IPS-18a (cell line): Measurements from ENCODE around the gene KIFC1.

Experiments used
- H3K27ac ChIP-seq: one replicate; pipeline ENCODE4 v1.5.1; 2013; ENCODE audit warnings: low read length
- H3K27me3 ChIP-seq: one replicate; pipeline ENCODE4 v1.6.1; 2013; ENCODE audit warnings: mild to moderate bottlenecking, low read length; ENCODE audit not compliant: control insufficient read depth, insufficient read depth
- H3K36me3 ChIP-seq: one replicate; pipeline ENCODE4 v1.6.1; 2013; ENCODE audit warnings: low read depth, low read length; ENCODE audit not compliant: control insufficient read depth
- H3K4me1 ChIP-seq: one replicate; pipeline ENCODE4 v1.6.1; 2013; ENCODE audit warnings: low read depth, low read length; ENCODE audit not compliant: control insufficient read depth
- H3K4me3 ChIP-seq: one replicate; pipeline ENCODE4 v1.5.1; 2013; ENCODE audit warnings: low read length
- H3K9ac ChIP-seq: one replicate; pipeline ENCODE4 v1.6.1; 2013; ENCODE audit warnings: mild to moderate bottlenecking, low read length, moderate library complexity
- H3K9me3 ChIP-seq: one replicate; pipeline ENCODE4 v1.6.1; 2013; ENCODE audit warnings: low read depth, low read length; ENCODE audit not compliant: control insufficient read depth

Gene KIFC1

GRCh38 chr6:33424855-33425667, 33.4 kb downstream of the KIFC1 start:
- H3K9me3 ChIP-seq = no peaks in the 10 kb centered on the region
- H3K4me1 ChIP-seq = peaks cover 34% of the 10 kb centered on the region
- H3K27me3 ChIP-seq = no peaks in the 10 kb centered on the region
- H3K9ac ChIP-seq = peak overlapping the region; percentile 66
- H3K27ac ChIP-seq = peak overlapping the region; percentile 83
- H3K36me3 ChIP-seq = peaks cover 11% of the 10 kb centered on the region
- H3K4me3 ChIP-seq = peak overlapping the region; percentile 82

GRCh38 chr6:33425668-33426577, 34.3 kb downstream of the KIFC1 start:
- peak overlapping the region; percentile 66 for H3K9ac ChIP-seq
- H3K27ac ChIP-seq = peak overlapping the region; percentile 83
- H3K9me3 ChIP-seq = no peaks in the 10 kb centered on the region
- H3K36me3 ChIP-seq = peaks cover 11% of the 10 kb centered on the region
- H3K4me3 ChIP-seq = peak overlapping the region; percentile 82
- no peaks in the 10 kb centered on the region for H3K27me3 ChIP-seq
- H3K4me1 ChIP-seq = peaks cover 42% of the 10 kb centered on the region

DNA sequence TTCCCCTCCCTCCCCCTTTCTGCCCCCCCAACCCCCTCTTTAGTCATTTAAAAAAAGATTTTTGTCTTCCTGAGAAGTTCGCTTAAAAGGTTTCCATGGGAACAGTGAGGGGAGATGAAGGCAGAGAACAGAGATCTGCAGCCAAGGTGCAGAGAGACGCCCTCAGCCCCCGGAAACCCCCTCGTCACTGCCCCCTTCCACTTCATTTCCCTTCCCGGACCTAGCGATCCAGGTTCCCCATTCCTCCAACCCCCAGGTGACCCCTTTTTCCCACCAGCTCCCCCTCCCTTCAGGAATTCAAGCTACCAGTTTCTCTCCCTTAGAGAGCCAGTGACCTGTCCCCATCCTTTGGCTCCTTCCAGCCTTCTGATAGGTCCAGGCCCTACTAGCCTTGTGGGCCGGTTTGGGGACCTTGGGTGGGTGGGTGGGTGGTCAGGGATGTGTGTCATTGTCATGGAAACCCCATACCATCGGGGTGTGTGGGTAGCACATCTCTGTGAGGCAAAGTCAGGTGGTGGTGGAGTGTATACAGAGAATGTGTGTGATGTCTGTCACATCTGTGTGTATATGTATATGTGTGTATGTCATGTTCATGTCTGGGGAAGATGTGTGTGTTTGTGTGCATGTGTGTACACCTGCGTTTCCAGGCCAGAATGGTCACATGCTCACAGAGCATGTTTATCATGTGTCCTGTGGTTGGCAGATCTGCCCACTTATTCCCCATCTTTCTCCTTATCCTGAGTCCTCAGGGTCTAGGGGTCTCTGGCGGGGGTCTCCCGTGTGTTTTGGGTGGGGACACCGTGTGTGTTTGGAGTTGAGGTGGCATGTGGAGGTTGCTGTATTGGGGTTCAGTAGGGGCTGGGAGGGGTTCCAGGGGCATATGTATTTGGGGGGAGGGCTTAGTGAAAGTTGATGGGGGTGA, 35.2 kb downstream of the KIFC1 start:
- H3K4me1 ChIP-seq = peaks cover 35% of the 10 kb centered on the region
- no peaks in the 10 kb centered on the region for H3K27me3 ChIP-seq
- H3K9ac ChIP-seq = peak overlapping the region; percentile 20
- H3K27ac ChIP-seq = no peak overlapping the region
- H3K4me3 ChIP-seq = peak overlapping the region; percentile 82
- peaks cover 11% of the 10 kb centered on the region for H3K36me3 ChIP-seq
- no peaks in the 10 kb centered on the region for H3K9me3 ChIP-seq

GRCh38 chr6:33427585-33428223, 36.1 kb downstream of the KIFC1 start:
- Histone ChIP-seq H3K9ac (peak overlapping the region; percentile 20), H3K4me1 (peaks cover 41% of the 10 kb centered on the region), H3K27ac (no peak overlapping the region), H3K4me3 (peak overlapping the region; percentile 67), H3K27me3 (no peaks in the 10 kb centered on the region), H3K9me3 (no peaks in the 10 kb centered on the region), H3K36me3 (peaks cover 11% of the 10 kb centered on the region)

DNA sequence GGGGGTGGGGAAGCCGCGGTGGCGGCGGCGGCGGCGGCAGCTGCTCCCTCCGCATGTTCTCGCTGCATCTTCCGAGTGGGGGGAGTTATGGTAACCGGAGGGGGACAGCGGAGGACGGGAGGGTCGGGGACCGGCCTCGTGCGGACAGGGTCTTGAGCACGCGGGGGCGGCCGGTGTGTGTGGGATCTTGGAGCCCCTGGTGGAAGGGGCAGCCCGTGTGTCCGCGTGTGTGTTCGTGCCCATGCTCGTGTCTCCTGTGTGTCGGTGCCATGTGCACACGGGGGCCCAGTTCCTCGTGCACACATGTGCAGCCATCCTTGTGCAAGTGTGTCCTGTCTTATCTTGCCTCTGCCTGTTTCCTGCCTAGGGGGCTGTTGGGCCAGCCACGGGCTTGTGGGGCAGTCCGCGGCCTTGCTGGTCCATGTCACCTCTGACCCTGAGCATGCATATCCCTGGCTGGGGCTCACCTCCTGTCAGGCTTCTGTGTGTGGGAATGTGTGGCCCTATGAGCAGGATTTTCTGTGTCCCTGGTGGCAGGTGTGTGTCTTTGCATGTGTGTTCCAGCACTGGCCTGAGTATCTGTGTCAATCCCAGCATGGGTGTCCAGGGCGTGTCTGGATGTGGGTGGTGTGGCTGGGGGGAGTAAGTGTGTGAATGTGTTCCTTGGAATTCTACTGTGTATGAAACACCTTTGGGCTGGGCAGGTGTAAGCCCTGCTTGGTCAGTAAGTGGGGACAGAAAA, 36.8 kb downstream of the KIFC1 start:
- H3K36me3 ChIP-seq = peaks cover 8% of the 10 kb centered on the region
- peak overlapping the region; percentile 18 for H3K4me3 ChIP-seq
- H3K9me3 ChIP-seq = no peaks in the 10 kb centered on the region
- H3K27me3 ChIP-seq = no peaks in the 10 kb centered on the region
- peaks cover 46% of the 10 kb centered on the region for H3K4me1 ChIP-seq
- H3K27ac ChIP-seq = no peak overlapping the region
- no peak overlapping the region for H3K9ac ChIP-seq

- peaks cover 50% of the 10 kb centered on the region for H3K4me1 ChIP-seq
- peak overlapping the region; percentile 18 for H3K4me3 ChIP-seq
- peaks cover 6% of the 10 kb centered on the region for H3K36me3 ChIP-seq
Measured at GRCh38 chr6:33428966-33429749, 37.5 kb downstream of the KIFC1 start.

DNA sequence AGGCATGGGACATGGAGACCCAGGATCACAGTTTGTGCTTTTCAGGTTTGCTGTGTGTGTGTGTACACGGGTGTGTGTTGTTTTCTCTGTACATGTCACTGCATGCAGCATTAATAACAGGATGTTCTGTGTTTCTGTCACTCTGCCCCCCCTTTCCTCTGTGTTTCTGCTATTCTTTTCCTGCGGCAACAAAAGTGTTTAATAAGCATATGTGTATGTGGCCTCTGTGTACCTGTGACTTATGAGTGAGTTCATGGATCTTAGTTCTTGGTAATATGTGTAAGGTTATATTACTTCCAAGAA, 38.1 kb downstream of the KIFC1 start:
- Histone ChIP-seq H3K4me1 (peaks cover 49% of the 10 kb centered on the region), H3K9ac (no peak overlapping the region), H3K27me3 (no peaks in the 10 kb centered on the region), H3K9me3 (no peaks in the 10 kb centered on the region), H3K36me3 (peaks cover under 1% of the 10 kb centered on the region), H3K27ac (no peak overlapping the region), H3K4me3 (no peak overlapping the region)

More at GRCh38 chr6:33428966-33429749, 37.5 kb downstream of the KIFC1 start:
- H3K9me3 ChIP-seq = no peaks in the 10 kb centered on the region
- H3K27ac ChIP-seq = no peak overlapping the region
- no peak overlapping the region for H3K9ac ChIP-seq
- H3K27me3 ChIP-seq = no peaks in the 10 kb centered on the region

GRCh38 chr6:33430334-33430733, 38.7 kb downstream of the KIFC1 start:
- H3K27ac ChIP-seq = peak overlapping the region; percentile 71
- H3K4me1 ChIP-seq = peaks cover 43% of the 10 kb centered on the region
- no peaks in the 10 kb centered on the region for H3K9me3 ChIP-seq
- peak overlapping the region; percentile 21 for H3K9ac ChIP-seq
- no peaks in the 10 kb centered on the region for H3K27me3 ChIP-seq
- peak overlapping the region; percentile 59 for H3K4me3 ChIP-seq
- H3K36me3 ChIP-seq = peaks cover 5% of the 10 kb centered on the region

DNA sequence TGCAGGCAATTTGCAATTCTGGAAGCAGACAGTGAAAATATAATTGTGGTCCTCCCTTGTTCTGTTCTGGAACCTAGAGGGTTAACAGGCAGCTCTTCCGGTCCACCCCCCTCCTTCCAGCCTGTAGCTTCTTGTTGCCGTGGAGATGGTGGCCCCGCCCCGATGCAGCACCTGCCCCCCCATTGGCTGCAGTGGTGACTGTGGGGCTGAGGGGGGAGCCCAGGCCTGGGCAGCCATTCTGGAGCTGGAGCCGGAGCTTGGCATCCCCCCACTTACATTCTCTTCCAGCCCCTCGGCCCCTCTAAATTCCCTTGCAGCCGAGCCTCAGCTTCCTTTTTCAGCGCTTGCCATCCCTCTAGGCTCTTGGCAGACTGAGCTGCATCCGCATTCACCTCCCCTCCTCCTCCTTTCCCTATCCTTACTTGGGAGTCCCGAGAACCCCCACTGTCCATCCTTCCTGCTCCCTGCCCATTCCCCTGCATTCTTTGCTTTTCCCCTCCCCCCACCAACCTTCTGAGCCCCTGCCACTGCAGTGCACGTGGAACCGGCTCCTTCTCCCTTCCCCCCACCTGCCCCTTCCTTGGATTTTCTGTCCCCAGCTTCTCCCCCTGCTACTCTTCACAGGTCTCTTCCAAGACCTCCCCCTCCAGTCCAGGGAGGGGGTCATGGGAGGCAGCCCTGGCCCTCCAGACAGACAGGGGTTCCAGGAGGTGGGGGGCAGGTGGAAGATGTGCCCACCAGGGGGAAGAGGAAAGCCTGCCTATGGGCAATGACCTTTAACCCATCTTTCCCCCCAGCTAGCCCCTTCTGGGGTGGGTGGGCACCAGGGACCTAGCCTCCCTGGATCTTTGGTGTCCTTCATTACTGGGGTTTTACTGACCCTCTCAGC, 39.6 kb downstream of the KIFC1 start:
- Histone ChIP-seq H3K9me3 (no peaks in the 10 kb centered on the region), H3K36me3 (peaks cover 14% of the 10 kb centered on the region), H3K9ac (peak overlapping the region; percentile 95), H3K27ac (peak overlapping the region; percentile 90), H3K4me3 (peak overlapping the region; percentile 59), H3K27me3 (no peaks in the 10 kb centered on the region), H3K4me1 (peaks cover 42% of the 10 kb centered on the region)
